ENCODE measurements around the gene LMF1. TPM values are rescaled to one million over a fixed set of nuclear protein-coding genes. Genes with fewer than 3 reads are reported as not detected.

Gene LMF1
- total and polyA plus RNA-seq, 2 of the 13 experiments (the other 11 are each of a cell fraction or from before 2014, with no cell fraction given) = 6.8 to 8.5 TPM

DNA sequence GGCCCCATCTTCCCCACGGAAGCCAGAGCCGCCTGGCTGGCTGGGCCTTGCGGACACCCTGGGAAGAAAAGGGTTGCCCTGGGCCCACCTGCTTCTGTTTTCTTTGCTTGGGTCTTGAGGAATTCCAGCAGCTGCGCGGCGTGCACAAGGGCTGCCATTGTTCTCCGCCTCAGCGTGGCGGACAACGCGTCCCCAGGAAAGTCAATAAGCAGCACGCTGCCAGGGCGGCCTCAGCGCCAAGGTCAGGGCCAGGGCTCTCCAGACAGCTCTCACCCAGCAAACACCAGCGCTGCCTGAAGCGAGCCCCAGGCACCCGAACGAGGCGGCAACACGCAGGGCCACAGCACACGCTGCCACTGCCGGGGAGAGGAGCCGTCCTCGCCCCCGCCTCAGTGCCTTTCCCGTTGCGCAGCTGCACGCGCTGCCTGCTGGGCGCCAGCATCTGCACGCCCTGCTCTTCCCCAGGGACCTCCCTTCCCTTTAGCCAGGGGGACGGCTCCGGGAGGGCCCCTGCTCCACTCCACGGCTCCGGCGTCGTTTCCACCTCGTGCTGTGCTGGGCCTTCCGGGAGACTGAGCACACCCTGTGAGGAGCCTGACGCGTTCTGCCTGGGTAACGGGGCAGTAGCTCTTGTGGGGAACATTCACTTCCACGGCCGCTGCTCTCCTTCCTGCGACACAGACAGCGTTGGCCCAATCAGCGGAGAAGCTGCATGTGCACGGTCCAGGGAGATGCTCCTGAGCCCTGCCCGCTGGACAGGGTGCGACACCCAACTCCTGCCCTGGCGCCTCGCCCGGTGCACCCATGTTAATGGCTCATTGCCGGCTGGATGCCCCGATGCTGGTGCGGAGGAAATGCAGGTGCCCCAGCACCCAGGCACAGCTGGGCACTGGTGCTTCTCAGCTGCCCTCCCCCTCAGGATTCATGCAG, 57.8 kb downstream of the LMF1 start (continued):
- TF ChIP-seq, protein P1, sequence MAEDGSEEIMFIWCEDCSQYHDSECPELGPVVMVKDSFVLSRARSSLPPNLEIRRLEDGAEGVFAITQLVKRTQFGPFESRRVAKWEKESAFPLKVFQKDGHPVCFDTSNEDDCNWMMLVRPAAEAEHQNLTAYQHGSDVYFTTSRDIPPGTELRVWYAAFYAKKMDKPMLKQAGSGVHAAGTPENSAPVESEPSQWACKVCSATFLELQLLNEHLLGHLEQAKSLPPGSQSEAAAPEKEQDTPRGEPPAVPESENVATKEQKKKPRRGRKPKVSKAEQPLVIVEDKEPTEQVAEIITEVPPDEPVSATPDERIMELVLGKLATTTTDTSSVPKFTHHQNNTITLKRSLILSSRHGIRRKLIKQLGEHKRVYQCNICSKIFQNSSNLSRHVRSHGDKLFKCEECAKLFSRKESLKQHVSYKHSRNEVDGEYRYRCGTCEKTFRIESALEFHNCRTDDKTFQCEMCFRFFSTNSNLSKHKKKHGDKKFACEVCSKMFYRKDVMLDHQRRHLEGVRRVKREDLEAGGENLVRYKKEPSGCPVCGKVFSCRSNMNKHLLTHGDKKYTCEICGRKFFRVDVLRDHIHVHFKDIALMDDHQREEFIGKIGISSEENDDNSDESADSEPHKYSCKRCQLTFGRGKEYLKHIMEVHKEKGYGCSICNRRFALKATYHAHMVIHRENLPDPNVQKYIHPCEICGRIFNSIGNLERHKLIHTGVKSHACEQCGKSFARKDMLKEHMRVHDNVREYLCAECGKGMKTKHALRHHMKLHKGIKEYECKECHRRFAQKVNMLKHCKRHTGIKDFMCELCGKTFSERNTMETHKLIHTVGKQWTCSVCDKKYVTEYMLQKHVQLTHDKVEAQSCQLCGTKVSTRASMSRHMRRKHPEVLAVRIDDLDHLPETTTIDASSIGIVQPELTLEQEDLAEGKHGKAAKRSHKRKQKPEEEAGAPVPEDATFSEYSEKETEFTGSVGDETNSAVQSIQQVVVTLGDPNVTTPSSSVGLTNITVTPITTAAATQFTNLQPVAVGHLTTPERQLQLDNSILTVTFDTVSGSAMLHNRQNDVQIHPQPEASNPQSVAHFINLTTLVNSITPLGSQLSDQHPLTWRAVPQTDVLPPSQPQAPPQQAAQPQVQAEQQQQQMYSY (CRISPR knock-in tag; IDR thresholded peaks at IDR 0.05) = no peak
- TF ChIP-seq, protein P2, sequence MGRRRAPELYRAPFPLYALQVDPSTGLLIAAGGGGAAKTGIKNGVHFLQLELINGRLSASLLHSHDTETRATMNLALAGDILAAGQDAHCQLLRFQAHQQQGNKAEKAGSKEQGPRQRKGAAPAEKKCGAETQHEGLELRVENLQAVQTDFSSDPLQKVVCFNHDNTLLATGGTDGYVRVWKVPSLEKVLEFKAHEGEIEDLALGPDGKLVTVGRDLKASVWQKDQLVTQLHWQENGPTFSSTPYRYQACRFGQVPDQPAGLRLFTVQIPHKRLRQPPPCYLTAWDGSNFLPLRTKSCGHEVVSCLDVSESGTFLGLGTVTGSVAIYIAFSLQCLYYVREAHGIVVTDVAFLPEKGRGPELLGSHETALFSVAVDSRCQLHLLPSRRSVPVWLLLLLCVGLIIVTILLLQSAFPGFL (CRISPR knock-in tag; IDR thresholded peaks at IDR 0.05) = no peak
- no peak for TF ChIP-seq CBX2 (IDR thresholded peaks at IDR 0.05; ENCODE audit: low read depth, low read length)
- TF ChIP-seq CBX2 (CRISPR knock-in tag; IDR thresholded peaks at IDR 0.05; ENCODE audit: low read depth) = no peak
- peak; percentile 36; the same call in 1 of the 2 replicates for TF ChIP-seq KLF11 (CRISPR knock-in tag; IDR thresholded peaks at IDR 0.05)
- TF ChIP-seq RBM39 (IDR thresholded peaks at IDR 0.05; ENCODE audit: low read depth, low read length, poor library complexity, severe bottlenecking) = no peak
- no peak for TF ChIP-seq ZNF816 (CRISPR knock-in tag; IDR thresholded peaks at IDR 0.05; ENCODE audit: borderline replicate concordance)
- TF ChIP-seq, protein P3, sequence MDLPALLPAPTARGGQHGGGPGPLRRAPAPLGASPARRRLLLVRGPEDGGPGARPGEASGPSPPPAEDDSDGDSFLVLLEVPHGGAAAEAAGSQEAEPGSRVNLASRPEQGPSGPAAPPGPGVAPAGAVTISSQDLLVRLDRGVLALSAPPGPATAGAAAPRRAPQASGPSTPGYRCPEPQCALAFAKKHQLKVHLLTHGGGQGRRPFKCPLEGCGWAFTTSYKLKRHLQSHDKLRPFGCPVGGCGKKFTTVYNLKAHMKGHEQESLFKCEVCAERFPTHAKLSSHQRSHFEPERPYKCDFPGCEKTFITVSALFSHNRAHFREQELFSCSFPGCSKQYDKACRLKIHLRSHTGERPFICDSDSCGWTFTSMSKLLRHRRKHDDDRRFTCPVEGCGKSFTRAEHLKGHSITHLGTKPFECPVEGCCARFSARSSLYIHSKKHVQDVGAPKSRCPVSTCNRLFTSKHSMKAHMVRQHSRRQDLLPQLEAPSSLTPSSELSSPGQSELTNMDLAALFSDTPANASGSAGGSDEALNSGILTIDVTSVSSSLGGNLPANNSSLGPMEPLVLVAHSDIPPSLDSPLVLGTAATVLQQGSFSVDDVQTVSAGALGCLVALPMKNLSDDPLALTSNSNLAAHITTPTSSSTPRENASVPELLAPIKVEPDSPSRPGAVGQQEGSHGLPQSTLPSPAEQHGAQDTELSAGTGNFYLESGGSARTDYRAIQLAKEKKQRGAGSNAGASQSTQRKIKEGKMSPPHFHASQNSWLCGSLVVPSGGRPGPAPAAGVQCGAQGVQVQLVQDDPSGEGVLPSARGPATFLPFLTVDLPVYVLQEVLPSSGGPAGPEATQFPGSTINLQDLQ (CRISPR knock-in tag; IDR thresholded peaks at IDR 0.05) = no peak
- 0 out of 2 replicates have a peak, but pooled peaks have one; percentile 35 for TF ChIP-seq ZNF547 (CRISPR knock-in tag; IDR thresholded peaks at IDR 0.05)
- peak; percentile 36; the same call in 1 of the 2 replicates for TF ChIP-seq ZNF644 (CRISPR knock-in tag; IDR thresholded peaks at IDR 0.05; ENCODE audit: low read depth)
- TF ChIP-seq SKI (IDR thresholded peaks at IDR 0.05; ENCODE audit: partially characterized antibody) = peak; percentile 97
- peak; percentile 50 for TF ChIP-seq HNRNPLL (IDR thresholded peaks at IDR 0.05; ENCODE audit: low read depth, low read length, poor library complexity, severe bottlenecking)
- TF ChIP-seq, protein P4, sequence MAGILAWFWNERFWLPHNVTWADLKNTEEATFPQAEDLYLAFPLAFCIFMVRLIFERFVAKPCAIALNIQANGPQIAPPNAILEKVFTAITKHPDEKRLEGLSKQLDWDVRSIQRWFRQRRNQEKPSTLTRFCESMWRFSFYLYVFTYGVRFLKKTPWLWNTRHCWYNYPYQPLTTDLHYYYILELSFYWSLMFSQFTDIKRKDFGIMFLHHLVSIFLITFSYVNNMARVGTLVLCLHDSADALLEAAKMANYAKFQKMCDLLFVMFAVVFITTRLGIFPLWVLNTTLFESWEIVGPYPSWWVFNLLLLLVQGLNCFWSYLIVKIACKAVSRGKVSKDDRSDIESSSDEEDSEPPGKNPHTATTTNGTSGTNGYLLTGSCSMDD (CRISPR knock-in tag; IDR thresholded peaks at IDR 0.05) = no peak
- TF ChIP-seq MBD4 (IDR thresholded peaks at IDR 0.05; ENCODE audit: borderline replicate concordance, low read length) = no peak
- TF ChIP-seq ZNF557 (CRISPR knock-in tag; IDR thresholded peaks at IDR 0.05) = no peak

Data from HepG2 (cell line).